Gastrocnemius medialis (tissue), 4 donors: ENCODE data around the gene ZNF408.

ENCODE experiments used
- CTCF ChIP-seq, 5 experiments: fragments of 450-650 bp in 3 of 5; fragments of 200-600 bp in 2 of 5; sonication (generic) in 2 of 5; IDR thresholded peaks in 4 of 5; conservative IDR thresholded peaks in 1 of 5; 1 replicate in 4 of 5; 2 replicates in 1 of 5; pipeline ENCODE4 v1.5.1; 2016 to 2019; ENCODE audit warnings: antibody characterized with exemption in 5 of 5, mild to moderate bottlenecking in 3 of 5, moderate library complexity in 3 of 5
- POLR2A ChIP-seq, 2 donors: fragments of 450-650 bp; IDR thresholded peaks; one replicate each; pipeline ENCODE4 v1.6.1; 2017; ENCODE audit warnings: antibody characterized with exemption in 2 of 2, mild to moderate bottlenecking in 2 of 2, moderate library complexity in 2 of 2

- TF ChIP-seq CTCF (IDR thresholded peaks at IDR 0.05 in 4 of 5, conservative IDR thresholded peaks at IDR 0.05 in 1 of 5), result no peak
- TF ChIP-seq POLR2A (IDR thresholded peaks at IDR 0.05), result no peak
These were observed 18.3 kb downstream of the ZNF408 start, which contains the start of gene F2 for GRCh38 chr11:46719048-46719542.
